ENCODE measurements around the gene CPEB1.
"Not testable (repeated sequence)": the region's sequence is repeated elsewhere in the genome, so short reads cannot be mapped to it uniquely, and the experiment has no call there.

Gene CPEB1

GRCh38 chr15:82545002-82545401 lies 102.2 kb downstream of the CPEB1 start:
- no peak for DNase-seq (ENCODE audit: low read depth)

GRCh38 chr15:82544431-82544830 lies 102.7 kb downstream of the CPEB1 start:
- DNase-seq (ENCODE audit: low read depth) = no peak

- no peak for DNase-seq (ENCODE audit: low read depth)
These were observed 104.0 kb downstream of the CPEB1 start for GRCh38 chr15:82543160-82543559.

GRCh38 chr15:82540984-82541431 lies 106.2 kb downstream of the CPEB1 start:
- no peak for DNase-seq (ENCODE audit: low read depth)

- DNase-seq (ENCODE audit: low read depth) = peak; percentile 98
These were observed 106.8 kb downstream of the CPEB1 start, which contains the start of gene RPS17 for GRCh38 chr15:82540055-82540983. Gene RPS17 (minus strand): TSS chr15:82540457. CDS start chr15:82540428, 29 bp downstream.

GRCh38 chr15:82539691-82540054 lies 107.5 kb downstream of the CPEB1 start:
- DNase-seq (ENCODE audit: low read depth) = no peak

GRCh38 chr15:82538961-82539690 lies 108.0 kb downstream of the CPEB1 start:
- no peak for DNase-seq (ENCODE audit: low read depth)

GRCh38 chr15:82537351-82537908 lies 109.7 kb downstream of the CPEB1 start:
- DNase-seq (ENCODE audit: low read depth) = no peak

- DNase-seq (ENCODE audit: low read depth) = no peak
These were observed 110.5 kb downstream of the CPEB1 start for GRCh38 chr15:82536409-82537350.

- DNase-seq (ENCODE audit: low read depth) = no peak
These were observed 111.4 kb downstream of the CPEB1 start for GRCh38 chr15:82535566-82536408.

GRCh38 chr15:82535151-82535550 lies 112.0 kb downstream of the CPEB1 start:
- DNase-seq (ENCODE audit: low read depth) = not testable (repeated sequence)

GRCh38 chr15:82534457-82534861 lies 112.7 kb downstream of the CPEB1 start:
- not testable (repeated sequence) for DNase-seq (ENCODE audit: low read depth)

GRCh38 chr15:82533801-82534200 lies 113.4 kb downstream of the CPEB1 start:
- no peak for DNase-seq (ENCODE audit: low read depth)

GRCh38 chr15:82532991-82533481 lies 114.1 kb downstream of the CPEB1 start:
- DNase-seq (ENCODE audit: low read depth) = no peak

GRCh38 chr15:82532383-82532990 lies 114.7 kb downstream of the CPEB1 start:
- DNase-seq (ENCODE audit: low read depth) = no peak

GRCh38 chr15:82531496-82532382 lies 115.4 kb downstream of the CPEB1 start:
- DNase-seq (ENCODE audit: low read depth) = no peak

GRCh38 chr15:82530606-82531379 lies 116.4 kb downstream of the CPEB1 start:
- no peak for DNase-seq (ENCODE audit: low read depth)

GRCh38 chr15:82530006-82530405 lies 117.2 kb downstream of the CPEB1 start:
- DNase-seq (ENCODE audit: low read depth) = no peak
